Activated CD4-positive, alpha-beta T cell treated with anti-CD3 and anti-CD28 coated beads for 36 hours (primary cell): ENCODE data around the gene TRAK2. TPM values are rescaled to one million over a fixed set of nuclear protein-coding genes. Genes with fewer than 3 reads are reported as not detected.

Experiments
- ATAC-seq: fragments of 200-7000 bp; cut with Tn5 transposase; one replicate; pipeline ENCODE4 v1.10.0; 2021; ENCODE audit warnings: mild to moderate bottlenecking, moderate library complexity
- CTCF ChIA-PET: fragments of 350-600 bp; sonication (Branson Sonifier 250); formaldehyde crosslinking; loops from one replicate; lab custom pipeline; 2021; ENCODE audit warnings: antibody characterized with exemption; lab: Charles Lee
- POLR2A ChIA-PET: fragments of 350-600 bp; sonication (Branson Sonifier 250); formaldehyde crosslinking; loops from one replicate; lab custom pipeline; 2021; ENCODE audit warnings: antibody characterized with exemption, inconsistent platforms; lab: Charles Lee
- DNase-seq: peaks from one replicate; pipeline ENCODE4 v3.0.0-alpha.2; 2020
- H3K27ac Mint-ChIP-seq: one replicate; pipeline ENCODE4 v1.8.0; 2021; ENCODE audit warnings: mixed read lengths
- H3K27me3 Mint-ChIP-seq: one replicate; pipeline ENCODE4 v1.8.0; 2021; ENCODE audit warnings: mixed read lengths
- H3K36me3 Mint-ChIP-seq: one replicate; pipeline ENCODE4 v1.8.0; 2021; ENCODE audit warnings: low read depth, mixed read lengths
- H3K4me1 Mint-ChIP-seq: one replicate; pipeline ENCODE4 v1.8.0; 2021; ENCODE audit warnings: mixed read lengths
- H3K4me3 Mint-ChIP-seq: one replicate; pipeline ENCODE4 v1.8.0; 2021; ENCODE audit warnings: mild to moderate bottlenecking, moderate library complexity, mixed read lengths
- H3K9me3 Mint-ChIP-seq: one replicate; pipeline ENCODE4 v1.8.0; 2021; ENCODE audit warnings: low read depth, mixed read lengths
- intact Hi-C, 2 experiments: fragments of 100-400 bp; cut with DNase I in 1 of 2; cut with micrococcal nuclease in 1 of 2; formaldehyde crosslinking; loops; one replicate each; pipeline versions ENCODE4 v1.14.2 to v1.15.1; 2022 to 2024; cut with DNase I, micrococcal nuclease
- total RNA-seq, 2 experiments: library from RNA; stranded (reverse); gene quantifications; one replicate each; pipeline ENCODE4 v1.2.3, GENCODE V29; 2021

The TRAK2 gene
- total RNA-seq, 2 experiments from 2014 or later: 22.5 to 25.6 TPM

- H3K36me3 Mint-ChIP-seq: peaks cover 19% of the 10 kb centered on the region
- intact Hi-C loops: loop anchor here in 1 of 2 experiments (1.0 kb wide), 1 partner anchor 79 kb away; no protein-coding TSS in a partner anchor
- H3K4me3 Mint-ChIP-seq: no peak overlapping the region
- H3K9me3 Mint-ChIP-seq: peaks cover 3% of the 10 kb centered on the region
- peak overlapping the region; percentile 15 for H3K27ac Mint-ChIP-seq
- ATAC-seq (peak; percentile 92), DNase-seq (peak; percentile 73)
- CTCF ChIA-PET: interaction anchor here (1.5 to 1.8 kb wide), 2 partner anchors 84 to 122 kb away, joined by 3 to 4 read pairs; no protein-coding TSS in a partner anchor
- POLR2A ChIA-PET: no interaction called here
- H3K27me3 Mint-ChIP-seq: no peaks in the 10 kb centered on the region
- H3K4me1 Mint-ChIP-seq: peaks cover 36% of the 10 kb centered on the region
Measured at GRCh38 chr2:201358684-201359083, 92.6 kb downstream of the TRAK2 start.

- no peak within 1 kb of the TSS for H3K27ac Mint-ChIP-seq
- no peak for ATAC-seq
- DNase-seq: no peak
- H3K4me3 Mint-ChIP-seq: no peak within 1 kb of the TSS
- intact Hi-C loops: no loop called here
- ChIA-PET CTCF (interaction anchor here (1.0 to 1.8 kb wide), 3 partner anchors 59 to 276 kb away, joined by 3 to 4 read pairs (median 4); no protein-coding TSS in a partner anchor), POLR2A (no interaction called here)
- no peaks in the 10 kb centered on the region for H3K27me3 Mint-ChIP-seq
- H3K9me3 Mint-ChIP-seq: no peaks in the 10 kb centered on the region
- H3K4me1 Mint-ChIP-seq: peaks cover 26% of the 10 kb centered on the region
- peaks cover 11% of the 10 kb centered on the region for H3K36me3 Mint-ChIP-seq
Measured at GRCh38 chr2:201357221-201357620, 94.0 kb downstream of the TRAK2 start, which contains the start of gene FLACC1. TSS of gene FLACC1 (minus strand) at chr2:201357345. CDS start at chr2:201351404, 5,941 bp downstream.

- Mint-ChIP-seq H3K4me3 (no peak overlapping the region), H3K9me3 (no peaks in the 10 kb centered on the region), H3K4me1 (no peaks in the 10 kb centered on the region), H3K36me3 (peaks cover 2% of the 10 kb centered on the region), H3K27me3 (no peaks in the 10 kb centered on the region), H3K27ac (no peak overlapping the region)
- CTCF ChIA-PET: interaction anchor here (1.1 kb wide), 1 partner anchor 9 kb away, joined by 5 read pairs; no protein-coding TSS in a partner anchor
- POLR2A ChIA-PET: no interaction called here
- DNase-seq (no peak), ATAC-seq (no peak)
- intact Hi-C loops: no loop called here
Measured at GRCh38 chr2:201353116-201353515, 98.1 kb downstream of the TRAK2 start.

GRCh38 chr2:201350879-201351278 is 100.4 kb downstream of the TRAK2 start:
- H3K27me3 Mint-ChIP-seq: no peaks in the 10 kb centered on the region
- ATAC-seq (no peak), DNase-seq (no peak)
- intact Hi-C loops: no loop called here
- no peak overlapping the region for H3K4me3 Mint-ChIP-seq
- ChIA-PET CTCF (interaction anchor here (0.7 to 1.4 kb wide), 4 partner anchors 13 to 52 kb away, joined by 3 to 5 read pairs (median 4); no protein-coding TSS in a partner anchor), POLR2A (no interaction called here)
- no peaks in the 10 kb centered on the region for H3K9me3 Mint-ChIP-seq
- H3K4me1 Mint-ChIP-seq: no peaks in the 10 kb centered on the region
- peaks cover 2% of the 10 kb centered on the region for H3K36me3 Mint-ChIP-seq
- no peak overlapping the region for H3K27ac Mint-ChIP-seq

- Mint-ChIP-seq H3K4me3 (no peak overlapping the region), H3K4me1 (no peaks in the 10 kb centered on the region), H3K27me3 (no peaks in the 10 kb centered on the region), H3K27ac (no peak overlapping the region), H3K9me3 (no peaks in the 10 kb centered on the region), H3K36me3 (peaks cover 2% of the 10 kb centered on the region)
- ChIA-PET POLR2A (no interaction called here), CTCF (interaction anchor here (0.7 to 0.8 kb wide), 2 partner anchors 14 to 116 kb away, joined by 3 read pairs; no protein-coding TSS in a partner anchor)
- ATAC-seq (no peak), DNase-seq (no peak)
- intact Hi-C loops: no loop called here
Measured at GRCh38 chr2:201349601-201350000, 101.7 kb downstream of the TRAK2 start.

- Mint-ChIP-seq H3K27ac (no peak overlapping the region), H3K36me3 (peaks cover 3% of the 10 kb centered on the region), H3K27me3 (no peaks in the 10 kb centered on the region), H3K9me3 (no peaks in the 10 kb centered on the region), H3K4me1 (no peaks in the 10 kb centered on the region), H3K4me3 (no peak overlapping the region)
- intact Hi-C loops: no loop called here
- ATAC-seq (no peak), DNase-seq (no peak)
- ChIA-PET CTCF (no interaction called here), POLR2A (no interaction called here)
Measured at GRCh38 chr2:201348758-201349157, 102.5 kb downstream of the TRAK2 start.

GRCh38 chr2:201347138-201347537 is 104.1 kb downstream of the TRAK2 start:
- CTCF ChIA-PET: no interaction called here
- H3K4me3 Mint-ChIP-seq: no peak overlapping the region
- POLR2A ChIA-PET: no interaction called here
- H3K27me3 Mint-ChIP-seq: no peaks in the 10 kb centered on the region
- ATAC-seq (no peak), DNase-seq (no peak)
- intact Hi-C loops: no loop called here
- no peak overlapping the region for H3K27ac Mint-ChIP-seq
- H3K4me1 Mint-ChIP-seq: no peaks in the 10 kb centered on the region
- no peaks in the 10 kb centered on the region for H3K9me3 Mint-ChIP-seq
- peaks cover 18% of the 10 kb centered on the region for H3K36me3 Mint-ChIP-seq

- Mint-ChIP-seq H3K9me3 (peaks cover 3% of the 10 kb centered on the region), H3K27me3 (no peaks in the 10 kb centered on the region), H3K36me3 (peaks cover 23% of the 10 kb centered on the region), H3K4me3 (no peak overlapping the region), H3K27ac (no peak overlapping the region), H3K4me1 (peaks cover 3% of the 10 kb centered on the region)
- intact Hi-C loops: no loop called here
- ChIA-PET POLR2A (no interaction called here), CTCF (interaction anchor here (2.4 kb wide), 1 partner anchor 18 kb away, joined by 8 read pairs; no protein-coding TSS in a partner anchor)
- no peak for ATAC-seq
- no peak for DNase-seq
Measured at GRCh38 chr2:201345625-201346213, 105.5 kb downstream of the TRAK2 start.

GRCh38 chr2:201344663-201345366 is 106.4 kb downstream of the TRAK2 start:
- H3K4me1 Mint-ChIP-seq: peaks cover 8% of the 10 kb centered on the region
- POLR2A ChIA-PET: no interaction called here

GRCh38 chr2:201343559-201343958 is 107.7 kb downstream of the TRAK2 start:
- POLR2A ChIA-PET: interaction anchor here (0.5 kb wide), 1 partner anchor 453 kb away, joined by 4 read pairs; no protein-coding TSS in a partner anchor
- Mint-ChIP-seq H3K4me3 (no peak overlapping the region), H3K36me3 (peaks cover 25% of the 10 kb centered on the region), H3K27ac (no peak overlapping the region), H3K9me3 (peaks cover 10% of the 10 kb centered on the region), H3K27me3 (no peaks in the 10 kb centered on the region), H3K4me1 (peaks cover 9% of the 10 kb centered on the region)
- no peak for DNase-seq
- no peak for ATAC-seq
- intact Hi-C loops: no loop called here
- CTCF ChIA-PET: interaction anchor here (1.1 to 2.4 kb wide), 2 partner anchors 9 to 20 kb away, joined by 5 to 8 read pairs; no protein-coding TSS in a partner anchor

More at GRCh38 chr2:201344663-201345366, 106.4 kb downstream of the TRAK2 start:
- Mint-ChIP-seq H3K27me3 (no peaks in the 10 kb centered on the region), H3K4me3 (no peak overlapping the region), H3K36me3 (peaks cover 24% of the 10 kb centered on the region), H3K9me3 (peaks cover 5% of the 10 kb centered on the region), H3K27ac (no peak overlapping the region)
- no peak for ATAC-seq
- CTCF ChIA-PET: interaction anchor here (1.1 to 2.4 kb wide), 2 partner anchors 8 to 19 kb away, joined by 5 to 8 read pairs; no protein-coding TSS in a partner anchor
- no peak for DNase-seq
- intact Hi-C loops: no loop called here

- H3K27me3 Mint-ChIP-seq: no peaks in the 10 kb centered on the region
Measured at GRCh38 chr2:201342923-201343322, 108.3 kb downstream of the TRAK2 start.

More at GRCh38 chr2:201342923-201343322, 108.3 kb downstream of the TRAK2 start:
- intact Hi-C loops: no loop called here
- POLR2A ChIA-PET: no interaction called here
- ATAC-seq (no peak), DNase-seq (no peak)
- Mint-ChIP-seq H3K36me3 (peaks cover 25% of the 10 kb centered on the region), H3K4me3 (no peak overlapping the region), H3K27ac (no peak overlapping the region), H3K4me1 (peaks cover 9% of the 10 kb centered on the region), H3K9me3 (peaks cover 14% of the 10 kb centered on the region)
- CTCF ChIA-PET: no interaction called here
